ENCODE measurements around the gene LAMP5.

- TF ChIP-seq POLR2AphosphoS5 (IDR thresholded peaks at IDR 0.05; ENCODE audit: low read depth, low read length) = no peak
- no peak for TF ChIP-seq TAF1 (IDR thresholded peaks at IDR 0.05; ENCODE audit: borderline replicate concordance, insufficient read depth, low read length)
Observed at GRCh38 chr20:9550283-9550682, 35.9 kb downstream of the LAMP5 start.

Measured in PFSK-1 (cell line).